PC-3 (cell line): ENCODE measurements around the gene NLGN1. TPM values are rescaled to one million over a fixed set of nuclear protein-coding genes. Genes with fewer than 3 reads are reported as not detected.

Source experiments
- ATAC-seq: fragments of 200-7000 bp; cut with Tn5 transposase; 2 replicates; pipeline ENCODE4 v1.9.1; 2020; ENCODE audit warnings: mild to moderate bottlenecking, moderate library complexity
- BruUV-seq: library from RNA; stranded (reverse); fragments of 400-500 nt; replicated peaks from 2 replicates; lab custom pipeline; 2021; lab: Mats Ljungman, UMichigan
- CTCF ChIA-PET: fragments of 300-600 bp; sonication (Branson Sonifier 250); formaldehyde crosslinking; loops from one replicate; lab custom pipeline; 2022; ENCODE audit warnings: antibody characterized with exemption; lab: Charles Lee
- POLR2A ChIA-PET: fragments of 300-600 bp; sonication (Branson Sonifier 250); formaldehyde crosslinking; loops from one replicate; lab custom pipeline; 2022; ENCODE audit warnings: antibody characterized with exemption; ENCODE audit not compliant: unreplicated experiment; lab: Charles Lee
- DNase-seq: peaks from one replicate; pipeline ENCODE4 v3.0.0-alpha.2; 2015
- H2AFZ ChIP-seq: fragments of 300-600 bp; sonication (generic); 2 replicates; pipeline ENCODE4 v1.6.0; 2016; ENCODE audit warnings: antibody characterized with exemption, low read length
- H3F3A ChIP-seq: fragments of 300-600 bp; sonication (generic); one replicate; pipeline ENCODE4 v1.6.0; 2017; ENCODE audit warnings: antibody characterized with exemption, low read length, control low read depth, mild to moderate bottlenecking; ENCODE audit not compliant: unreplicated experiment
- H3K27ac ChIP-seq: fragments of 300-600 bp; sonication (generic); 2 replicates; pipeline ENCODE4 v1.5.1; 2016; ENCODE audit warnings: mild to moderate bottlenecking, low read length
- H3K27me3 ChIP-seq: fragments of 300-600 bp; sonication (generic); 2 replicates; pipeline ENCODE4 v1.6.1; 2016; ENCODE audit warnings: low read length, mixed read lengths
- H3K36me3 ChIP-seq: fragments of 300-600 bp; sonication (generic); 2 replicates; pipeline ENCODE4 v1.6.1; 2016; ENCODE audit warnings: low read depth, mixed run types, low read length, mixed read lengths
- H3K4me1 ChIP-seq: fragments of 300-600 bp; sonication (generic); 2 replicates; pipeline ENCODE4 v1.5.1; 2016; ENCODE audit warnings: low read length; ENCODE audit not compliant: insufficient read depth
- H3K4me2 ChIP-seq: fragments of 300-600 bp; sonication (generic); 2 replicates; pipeline ENCODE4 v1.6.0; 2016; ENCODE audit warnings: low read length
- H3K4me3 ChIP-seq: fragments of 300-600 bp; sonication (generic); 2 replicates; pipeline ENCODE4 v1.5.1; 2016; ENCODE audit warnings: mild to moderate bottlenecking, low read length, mixed read lengths
- H3K79me2 ChIP-seq: fragments of 300-600 bp; sonication (generic); 2 replicates; pipeline ENCODE4 v1.6.1; 2017; ENCODE audit warnings: low read length, mixed read lengths
- H3K9ac ChIP-seq: fragments of 300-600 bp; sonication (generic); 2 replicates; pipeline ENCODE4 v1.6.0; 2016; ENCODE audit warnings: mild to moderate bottlenecking, low read length
- H3K9me2 ChIP-seq: fragments of 300-600 bp; sonication (generic); replicated peaks from 2 replicates; pipeline ENCODE4 v1.6.1; 2016; ENCODE audit warnings: mixed run types, low read length, mixed read lengths
- H3K9me3 ChIP-seq: fragments of 300-600 bp; sonication (generic); 2 replicates; pipeline ENCODE4 v1.6.1; 2016; ENCODE audit warnings: low read length, mixed read lengths
- H4K20me1 ChIP-seq: fragments of 300-600 bp; sonication (generic); 2 replicates; pipeline ENCODE4 v1.6.1; 2016; ENCODE audit warnings: low read length, mixed read lengths
- EZH2 ChIP-seq: fragments of 300-600 bp; sonication (generic); IDR thresholded peaks from one replicate; pipeline ENCODE4 v1.6.1; 2017; ENCODE audit warnings: antibody characterized with exemption, mild to moderate bottlenecking, low read length; ENCODE audit not compliant: unreplicated experiment
- EZH2phosphoT487 ChIP-seq: fragments of 300-600 bp; sonication (generic); IDR thresholded peaks from 2 replicates; pipeline ENCODE4 v1.6.1; 2018; ENCODE audit warnings: mild to moderate bottlenecking, antibody characterized with exemption, low read length, borderline replicate concordance
- intact Hi-C: fragments of 100-400 bp; cut with micrococcal nuclease; formaldehyde crosslinking; loops from 2 replicates; pipeline ENCODE4 v1.9.0; 2023
- total RNA-seq: library from RNA; depleted of rRNA; stranded (reverse); fragments of >200 nt; gene quantifications from 2 replicates; pipeline ENCODE4 v1.2.3, GENCODE V29; 2014
- TF ChIP-seq, protein P1 (sequence below): fragments of 300-600 bp; sonication (generic); conservative IDR thresholded peaks from 2 replicates; pipeline ENCODE4 v1.5.1; 2017; ENCODE audit warnings: antibody characterized with exemption, low read depth, mild to moderate bottlenecking, low read length

Gene NLGN1
- total RNA-seq, 1 experiment from 2014 or later = 0.77 TPM

DNA sequence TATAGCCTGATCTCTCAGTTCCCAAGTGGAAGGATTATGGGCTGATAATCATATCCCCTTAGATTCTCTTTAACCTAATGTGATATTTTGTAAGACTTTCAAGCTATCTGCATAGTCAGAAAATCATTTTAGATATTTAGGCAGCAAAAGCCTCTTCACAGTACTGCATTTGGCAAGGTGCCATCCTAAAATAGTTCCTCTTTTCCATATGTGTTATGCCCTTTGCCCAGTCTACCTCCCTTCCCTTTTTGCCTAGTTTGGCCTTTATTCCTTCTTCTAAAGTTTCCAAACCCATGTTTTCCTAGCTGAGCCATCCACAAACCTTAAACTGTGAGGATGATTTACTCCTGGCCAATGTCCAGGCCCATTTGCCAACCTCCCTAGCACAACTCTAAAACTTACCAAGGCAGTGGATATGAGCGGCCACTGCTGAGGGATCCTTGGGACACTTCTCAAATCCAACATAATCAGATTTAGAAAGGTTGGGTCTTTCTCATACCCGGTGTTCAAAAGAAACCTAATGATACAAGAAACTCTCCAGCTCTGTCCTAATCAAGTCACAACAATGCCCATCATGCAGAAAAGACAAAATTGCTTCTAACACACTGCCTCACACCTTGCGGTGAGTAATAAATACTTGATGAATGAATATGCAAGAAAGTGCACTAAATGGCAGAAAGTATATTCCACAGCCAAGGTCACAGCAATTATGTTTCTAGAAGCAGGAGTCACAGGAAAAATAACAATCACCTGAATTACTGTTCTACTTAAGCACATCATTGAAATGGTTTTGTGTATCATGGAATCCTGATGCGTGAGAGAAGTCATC, 493.9 kb downstream of the NLGN1 start:
- ChIA-PET CTCF (no interaction called here), POLR2A (no interaction called here)
- Histone ChIP-seq H3K79me2 (no peaks in the 10 kb centered on the region), H3K27ac (no peak overlapping the region), H4K20me1 (no peaks in the 10 kb centered on the region), H3K4me1 (peaks cover 42% of the 10 kb centered on the region), H3K4me2 (no peak overlapping the region), H3F3A (peaks cover 5% of the 10 kb centered on the region), H3K36me3 (no peaks in the 10 kb centered on the region), H3K27me3 (no peaks in the 10 kb centered on the region), H3K4me3 (no peak overlapping the region), H3K9me3 (no peaks in the 10 kb centered on the region), H3K9ac (no peak overlapping the region), H3K9me2 (no peaks in the 10 kb centered on the region), H2AFZ (no peak overlapping the region)
- peak; percentile 29 for DNase-seq
- TF ChIP-seq EZH2phosphoT487 = no peak
- TF ChIP-seq, protein P1, sequence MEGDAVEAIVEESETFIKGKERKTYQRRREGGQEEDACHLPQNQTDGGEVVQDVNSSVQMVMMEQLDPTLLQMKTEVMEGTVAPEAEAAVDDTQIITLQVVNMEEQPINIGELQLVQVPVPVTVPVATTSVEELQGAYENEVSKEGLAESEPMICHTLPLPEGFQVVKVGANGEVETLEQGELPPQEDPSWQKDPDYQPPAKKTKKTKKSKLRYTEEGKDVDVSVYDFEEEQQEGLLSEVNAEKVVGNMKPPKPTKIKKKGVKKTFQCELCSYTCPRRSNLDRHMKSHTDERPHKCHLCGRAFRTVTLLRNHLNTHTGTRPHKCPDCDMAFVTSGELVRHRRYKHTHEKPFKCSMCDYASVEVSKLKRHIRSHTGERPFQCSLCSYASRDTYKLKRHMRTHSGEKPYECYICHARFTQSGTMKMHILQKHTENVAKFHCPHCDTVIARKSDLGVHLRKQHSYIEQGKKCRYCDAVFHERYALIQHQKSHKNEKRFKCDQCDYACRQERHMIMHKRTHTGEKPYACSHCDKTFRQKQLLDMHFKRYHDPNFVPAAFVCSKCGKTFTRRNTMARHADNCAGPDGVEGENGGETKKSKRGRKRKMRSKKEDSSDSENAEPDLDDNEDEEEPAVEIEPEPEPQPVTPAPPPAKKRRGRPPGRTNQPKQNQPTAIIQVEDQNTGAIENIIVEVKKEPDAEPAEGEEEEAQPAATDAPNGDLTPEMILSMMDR = no peak
- TF ChIP-seq EZH2 = no peak
- no peak for ATAC-seq
- intact Hi-C loops = no loop called here
- BruUV-seq = no TSS peak

DNA sequence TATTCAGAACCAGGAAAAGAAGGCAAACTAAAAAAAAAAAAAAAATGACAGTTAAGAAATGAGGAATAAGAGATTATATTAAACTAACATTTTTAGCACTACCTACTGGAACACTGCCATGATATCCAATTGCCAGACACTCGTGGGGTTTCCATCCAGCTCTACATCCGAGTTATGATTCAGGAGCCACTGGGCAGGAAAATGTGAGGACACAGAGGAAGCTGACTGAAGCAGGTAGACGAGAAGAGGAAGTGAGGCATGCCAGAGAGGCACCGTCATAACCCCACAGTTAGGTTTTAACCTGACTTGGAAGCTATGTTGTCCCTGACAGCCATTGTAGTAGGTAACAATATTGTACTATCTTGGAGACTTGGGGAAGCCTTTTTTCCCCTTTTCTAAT, 495.0 kb downstream of the NLGN1 start:
- DNase-seq (peak; percentile 78), ATAC-seq (peak; percentile 77)
- ChIA-PET POLR2A (no interaction called here), CTCF (interaction anchor here (0.6 kb wide), 1 partner anchor 12 kb away, joined by 4 read pairs; no protein-coding TSS in a partner anchor)
- H3K9me3 ChIP-seq = no peaks in the 10 kb centered on the region
- H3K4me1 ChIP-seq = peaks cover 42% of the 10 kb centered on the region
- H3K27ac ChIP-seq = peak overlapping the region; percentile 90
- H3K9ac ChIP-seq = peak overlapping the region; percentile 41
- intact Hi-C loops = no loop called here
- BruUV-seq = no TSS peak
- H3K4me2 ChIP-seq = peak overlapping the region; percentile 53
- TF ChIP-seq, protein P1 = no peak
- TF ChIP-seq EZH2 (no peak), EZH2phosphoT487 (no peak)
- H2AFZ ChIP-seq = no peak overlapping the region
- H3K9me2 ChIP-seq = no peaks in the 10 kb centered on the region
- H3K27me3 ChIP-seq = no peaks in the 10 kb centered on the region
- peaks cover 5% of the 10 kb centered on the region for H3F3A ChIP-seq
- no peaks in the 10 kb centered on the region for H3K36me3 ChIP-seq
- no peak overlapping the region for H3K4me3 ChIP-seq
- no peaks in the 10 kb centered on the region for H4K20me1 ChIP-seq
- H3K79me2 ChIP-seq = no peaks in the 10 kb centered on the region

DNA sequence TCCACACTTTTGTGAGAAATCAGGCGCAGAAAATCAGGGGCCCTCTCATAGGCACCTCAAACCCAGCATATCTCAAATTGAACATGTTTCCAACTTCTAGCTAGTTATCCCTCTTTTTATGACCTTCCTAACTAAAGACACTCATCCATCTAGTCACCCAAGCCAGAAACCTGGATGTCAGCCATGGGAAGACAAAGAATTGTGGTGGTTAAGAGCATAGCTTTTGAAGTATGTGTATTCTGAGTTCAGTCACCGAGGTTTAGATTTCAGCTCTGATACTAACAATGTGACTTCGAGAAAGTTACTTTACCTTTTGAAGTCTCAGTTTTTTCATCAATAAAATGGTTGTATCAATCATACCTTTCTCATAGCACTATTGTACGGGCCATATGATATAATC, 495.5 kb downstream of the NLGN1 start:
- H3K27me3 ChIP-seq = no peaks in the 10 kb centered on the region
- ATAC-seq = peak; percentile 75
- BruUV-seq = no TSS peak
- H3K9ac ChIP-seq = peak overlapping the region; percentile 41
- POLR2A ChIA-PET = no interaction called here
- no peaks in the 10 kb centered on the region for H3K9me3 ChIP-seq
- peaks cover 42% of the 10 kb centered on the region for H3K4me1 ChIP-seq
- no peak overlapping the region for H3K4me3 ChIP-seq
- no peaks in the 10 kb centered on the region for H3K36me3 ChIP-seq
- CTCF ChIA-PET = no interaction called here
- peak overlapping the region; percentile 90 for H3K27ac ChIP-seq
- H3K79me2 ChIP-seq = no peaks in the 10 kb centered on the region
- intact Hi-C loops = no loop called here
- H3F3A ChIP-seq = peaks cover 5% of the 10 kb centered on the region
- H2AFZ ChIP-seq = no peak overlapping the region
- H3K4me2 ChIP-seq = peak overlapping the region; percentile 53
- H3K9me2 ChIP-seq = no peaks in the 10 kb centered on the region
- no peaks in the 10 kb centered on the region for H4K20me1 ChIP-seq
- DNase-seq = peak; percentile 87
- TF ChIP-seq EZH2phosphoT487 (no peak), EZH2 (no peak)
- TF ChIP-seq, protein P1 = no peak
